ENCODE data around the gene LRP2BP. TPM values are rescaled to one million over a fixed set of nuclear protein-coding genes. Genes with fewer than 3 reads are reported as not detected.

LRP2BP gene
- total and polyA plus RNA-seq, 2 of the 4 experiments (the other 2 are of a cell fraction): 0.10 to 0.18 TPM

DNA sequence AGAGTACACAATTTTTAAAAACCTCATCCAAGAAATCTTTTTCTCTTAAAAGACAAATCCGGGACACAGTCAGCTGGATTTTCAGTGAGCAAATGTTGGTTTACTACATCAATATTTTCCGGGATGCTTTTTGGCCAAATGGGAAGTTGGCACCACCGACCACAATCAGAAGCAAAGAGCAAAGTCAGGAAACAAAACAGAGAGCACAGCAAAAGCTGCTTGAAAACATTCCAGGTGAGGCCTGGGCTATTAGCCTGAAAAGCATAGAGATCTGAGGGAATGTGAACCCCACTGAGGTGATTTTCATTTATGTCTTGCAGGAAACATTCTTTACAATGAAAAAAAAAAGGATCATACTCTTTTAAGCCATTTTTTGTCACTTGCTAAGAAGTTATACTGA is 33.9 kb downstream of the LRP2BP start:
- Histone ChIP-seq H3K9me1 (ENCODE audit: insufficient read depth, low read length) (0 out of 2 replicates have a peak, but pooled peaks cover 3% of the 10 kb centered on the region), H3K4ac (ENCODE audit: low read depth, low read length) (no peak overlapping the region), H3K14ac (replicated peaks; ENCODE audit: low read depth, low read length) (no peak overlapping the region), H3K4me1 (ENCODE audit: control insufficient read depth, insufficient read depth, low read length) (peaks cover 5% of the 10 kb centered on the region), H2AFZ (replicated peaks; ENCODE audit: low read length, poor library complexity) (no peak overlapping the region), H3K4me2 (ENCODE audit: low read depth, low read length) (no peak overlapping the region), H3K9me3 (ENCODE audit: control insufficient read depth, insufficient read depth, low read length) (no peaks in the 10 kb centered on the region), H2BK5ac (ENCODE audit: low read depth, low read length, poor library complexity, severe bottlenecking) (no peak overlapping the region), H2AK5ac (ENCODE audit: low read depth, low read length) (no peak overlapping the region), H3K23ac (ENCODE audit: low read depth, low read length) (no peak overlapping the region), H3K56ac (ENCODE audit: extremely low read depth, insufficient read depth, low read length) (no peak overlapping the region), H3K4me3 (ENCODE audit: insufficient read depth, low read depth, low read length) (no peak overlapping the region), H3K27me3 (ENCODE audit: control insufficient read depth, insufficient read depth, low read length) (no peaks in the 10 kb centered on the region), H2BK20ac (ENCODE audit: low read depth, low read length) (no peak overlapping the region), H4K8ac (ENCODE audit: low read depth in 2 of 2, low read length in 2 of 2) (no peak overlapping the region), H3K36me3 (ENCODE audit: control insufficient read depth, insufficient read depth, low read length) (peaks cover 2% of the 10 kb centered on the region), H4K5ac (ENCODE audit: low read depth, low read length) (no peak overlapping the region), H3K18ac (ENCODE audit: low read depth, low read length) (no peak overlapping the region), H4K20me1 (ENCODE audit: insufficient read depth, low read length) (no peaks in the 10 kb centered on the region), H3K9ac (ENCODE audit: low read depth, low read length) (no peak overlapping the region), H3K79me1 (ENCODE audit: low read depth in 1 of 2, low read length in 2 of 2) (no peaks in the 10 kb centered on the region; a peak in 1 of 4 replicates), H2AK9ac (replicated peaks; ENCODE audit: low read depth, low read length, poor library complexity) (no peak overlapping the region), H3K27ac (ENCODE audit: insufficient read depth, low read length) (no peak overlapping the region), H2BK15ac (ENCODE audit: low read depth, low read length) (no peak overlapping the region), H2BK120ac (ENCODE audit: low read depth, low read length) (no peak overlapping the region), H4K91ac (ENCODE audit: insufficient read depth, low read depth, low read length) (no peak overlapping the region)
- DNase-seq (no peak), ATAC-seq (ENCODE audit: low read depth) (no peak)
- CTCF ChIA-PET: no interaction called here
- TF ChIP-seq CTCF (conservative IDR thresholded peaks at IDR 0.05; ENCODE audit: low read depth, low read length) (no peak), MXI1 (IDR thresholded peaks at IDR 0.05; ENCODE audit: borderline replicate concordance, low read depth, low read length) (no peak), CHD1 (IDR thresholded peaks at IDR 0.05; ENCODE audit: low read depth, low read length) (no peak), MAZ (IDR thresholded peaks at IDR 0.05; ENCODE audit: borderline replicate concordance, low read depth, low read length) (no peak), MAFK (IDR thresholded peaks at IDR 0.05; ENCODE audit: low read depth, low read length) (no peak), USF2 (IDR thresholded peaks at IDR 0.05; ENCODE audit: low read depth, low read length) (no peak), RCOR1 (IDR thresholded peaks at IDR 0.05; ENCODE audit: insufficient replicate concordance, low read length) (no peak), CEBPB (IDR thresholded peaks at IDR 0.05; ENCODE audit: low read depth, low read length) (no peak), POLR2A (IDR thresholded peaks at IDR 0.05; ENCODE audit: low read depth, low read length) (no peak), FOS (IDR thresholded peaks at IDR 0.05; ENCODE audit: low read depth, low read length) (no peak), ELK1 (IDR thresholded peaks at IDR 0.05; ENCODE audit: borderline replicate concordance, low read depth, low read length) (no peak), RAD21 (IDR thresholded peaks at IDR 0.05; ENCODE audit: low read length) (no peak)
- in situ Hi-C loops (cut with MboI; ENCODE audit: low sequenced_read_pairs) (no loop called here), dilution Hi-C loops (cut with HindIII; ENCODE audit: low sequenced_read_pairs, unreplicated experiment) (no loop called here), intact Hi-C loops (cut with micrococcal nuclease) (loop anchor here (10.0 kb wide), 1 partner anchor 147 kb away; no protein-coding TSS in a partner anchor)
- WGBS, 2 experiments (ENCODE audit: extremely low coverage in 2 of 2, insufficient read length in 1 of 2): no CpG with 5 or more reads among the region's 3 CpGs
- BruUV-seq (replicated peaks): no TSS peak
- POLR2A ChIA-PET (ENCODE audit: unreplicated experiment): no interaction called here

Measured in IMR-90 (cell line).